Liver (tissue), 3 donors: ENCODE measurements around the gene BIRC7.

Experiments used
- CTCF ChIP-seq: fragments of 150-350 bp; IDR thresholded peaks from 2 replicates; pipeline ENCODE4 v1.5.1; 2017; ENCODE audit warnings: improper control_type of control experiment, low read depth, low read length; ENCODE audit not compliant: missing input control
- GABPA ChIP-seq, 2 donors: IDR thresholded peaks in 1 of 2; conservative IDR thresholded peaks in 1 of 2; 2 replicates each; pipeline ENCODE4 v1.6.1; 2016; ENCODE audit warnings: antibody characterized with exemption in 2 of 2, mild to moderate bottlenecking in 1 of 2, moderate library complexity in 1 of 2
- RAD21 ChIP-seq, 2 donors: IDR thresholded peaks; 2 replicates each; pipeline ENCODE4 v1.6.1; 2016; ENCODE audit warnings: antibody characterized with exemption in 2 of 2, mild to moderate bottlenecking in 2 of 2
- donor health status: healthy.
- donor health status: healthy.

GRCh38 chr20:63289311-63290135 is 53.8 kb downstream of the BIRC7 start:
- TF ChIP-seq CTCF (no peak), RAD21 (IDR thresholded peaks at IDR 0.05) (no peak), GABPA (IDR thresholded peaks at IDR 0.05 in 1 of 2, conservative IDR thresholded peaks at IDR 0.05 in 1 of 2) (no peak)
